GM12878 (cell line): ENCODE data around the gene NNAT. TPM values are rescaled to one million over a fixed set of nuclear protein-coding genes. Genes with fewer than 3 reads are reported as not detected.

ENCODE experiments used
- ATAC-seq: fragments of 200-7000 bp; cut with Tn5 transposase; 3 replicates; pipeline ENCODE4 v1.9.1; 2020; ENCODE audit warnings: mild to moderate bottlenecking, moderate library complexity
- BruUV-seq: library from RNA; stranded (reverse); fragments of 400-500 nt; replicated peaks from 2 replicates; lab custom pipeline; 2021; lab: Mats Ljungman, UMichigan
- CTCF ChIA-PET: fragments of 300-600 bp; sonication (Branson Sonifier 250); formaldehyde crosslinking; extraction: SDS; loops from one replicate; lab custom pipeline; 2021; ENCODE audit warnings: inconsistent platforms; lab: Yijun Ruan, JAX
- POLR2A ChIA-PET: fragments of 350-600 bp; formaldehyde crosslinking; extraction: SDS; loops from one replicate; lab custom pipeline; 2021; ENCODE audit warnings: inconsistent platforms; lab: Charles Lee
- RAD21 ChIA-PET: fragments of 300-600 bp; sonication (Branson Sonifier 250); formaldehyde crosslinking; loops from one replicate; lab custom pipeline; 2023; ENCODE audit warnings: antibody characterized with exemption; ENCODE audit not compliant: unreplicated experiment; lab: Charles Lee
- SMC1A ChIA-PET: fragments of 300-600 bp; sonication (Branson Sonifier 250); formaldehyde crosslinking; loops from one replicate; lab custom pipeline; 2023; ENCODE audit not compliant: unreplicated experiment, uncharacterized antibody; lab: Charles Lee
- DNase-seq: peaks from one replicate; pipeline ENCODE4 v3.0.0-alpha.2; 2011; ENCODE audit warnings: low read depth, low spot score
- FAIRE-seq: peaks from 3 replicates; lab custom pipeline; 2011; peaks lifted over from hg19 to GRCh38; lab: Jason Lieb, UNC
- H2AFZ ChIP-seq: 2 replicates; pipeline ENCODE4 v1.6.0; 2011; ENCODE audit warnings: low read depth, low read length, control low read depth; ENCODE audit not compliant: control insufficient read depth
- H3K27ac ChIP-seq: 2 replicates; pipeline ENCODE4 v1.5.1; 2011; ENCODE audit warnings: control low read depth; ENCODE audit not compliant: control insufficient read depth, insufficient read depth
- H3K27me3 ChIP-seq, 2 experiments: replicated peaks in 1 of 2; 2 replicates each; pipeline versions ENCODE4 v1.6.0 to v1.6.1; 2011; ENCODE audit warnings: low read length in 1 of 2; ENCODE audit not compliant: control insufficient read depth in 2 of 2, insufficient read depth in 2 of 2
- H3K36me3 ChIP-seq, 2 experiments: 2 replicates each; pipeline ENCODE4 v1.5.1; 2011; ENCODE audit warnings: low read length in 1 of 2; ENCODE audit not compliant: control insufficient read depth in 2 of 2, insufficient read depth in 2 of 2
- H3K4me1 ChIP-seq: 2 replicates; pipeline ENCODE4 v1.6.1; 2011; ENCODE audit warnings: mild to moderate bottlenecking, low read length, moderate library complexity, mixed read lengths; ENCODE audit not compliant: control insufficient read depth, insufficient read depth
- H3K4me2 ChIP-seq: 2 replicates; pipeline ENCODE4 v1.6.0; 2011; ENCODE audit warnings: control low read depth; ENCODE audit not compliant: control insufficient read depth, insufficient read depth
- H3K4me3 ChIP-seq: fragments of 200-600 bp; sonication (generic); 2 replicates; pipeline ENCODE4 v1.5.1; 2016
- H3K79me2 ChIP-seq: 2 replicates; pipeline ENCODE4 v1.6.0; 2011; ENCODE audit warnings: low read length; ENCODE audit not compliant: control insufficient read depth, insufficient read depth
- H3K9ac ChIP-seq: 2 replicates; pipeline ENCODE4 v1.8.0; 2011; ENCODE audit warnings: low read length, control low read depth, mixed read lengths; ENCODE audit not compliant: control insufficient read depth, insufficient read depth
- H3K9me3 ChIP-seq: replicated peaks from 3 replicates; pipeline ENCODE4 v1.5.1; 2011; ENCODE audit warnings: mild to moderate bottlenecking, low read length; ENCODE audit not compliant: control insufficient read depth, insufficient read depth
- H4K20me1 ChIP-seq: 2 replicates; pipeline ENCODE4 v1.6.0; 2011; ENCODE audit not compliant: control insufficient read depth, insufficient read depth
- GATAD2B ChIP-seq: fragments of 450-650 bp; conservative IDR thresholded peaks from 2 replicates; pipeline ENCODE4 v1.6.1; 2017; ENCODE audit warnings: low read depth, mild to moderate bottlenecking, moderate library complexity
- KDM1A ChIP-seq: fragments of 200-600 bp; sonication (generic); IDR thresholded peaks from 2 replicates; pipeline ENCODE4 v1.6.1; 2016; ENCODE audit warnings: borderline replicate concordance
- POU2F2 ChIP-seq: IDR thresholded peaks from 3 replicates; pipeline ENCODE4 v1.6.1; 2011; ENCODE audit warnings: low read depth, mild to moderate bottlenecking, low read length, borderline replicate concordance
- SIN3A ChIP-seq: IDR thresholded peaks from 2 replicates; pipeline ENCODE4 v1.6.1; 2012; ENCODE audit warnings: low read depth, low read length, improper control_type of control experiment
- ZNF384 ChIP-seq: IDR thresholded peaks from 2 replicates; pipeline ENCODE4 v1.6.1; 2012; ENCODE audit warnings: low read depth, mild to moderate bottlenecking, low read length, improper control_type of control experiment, borderline replicate concordance
- ZSCAN29 ChIP-seq: fragments of 450-650 bp; IDR thresholded peaks from 2 replicates; pipeline ENCODE4 v1.6.1; 2017; ENCODE audit warnings: mild to moderate bottlenecking, moderate library complexity
- WGBS: methylation state at CpG from one replicate; pipeline ENCODE4 v1.1.6; 2016; ENCODE audit warnings: low lambda C conversion rate; ENCODE audit not compliant: insufficient replicate concordance, insufficient coverage; ENCODE audit errors: missing lambda C conversion rate; 5-methylcytosine and 5-hydroxymethylcytosine counted together
- in situ Hi-C: fragments of 300-500 bp; cut with MboI; formaldehyde crosslinking; loops from 9 replicates; pipeline ENCODE4 v1.14.3; 2018; ENCODE audit warnings: mixed read lengths
- intact Hi-C: fragments of 100-400 bp; cut with micrococcal nuclease; formaldehyde crosslinking; loops from one replicate; pipeline ENCODE4 v1.14.2; 2022; ENCODE audit not compliant: unreplicated experiment
- polyA plus RNA-seq, 11 experiments: library from polyadenylated mRNA; depleted of rRNA in 4 of 11; unstranded in 6 of 11; stranded (reverse) in 5 of 11; fragments of >200 nt; fragmentation: Nextera tagmentation in 4 of 11; fragmentation: Illumina TruSeq in 1 of 11; extraction: Ambion mirVana in 4 of 11; extraction: Trizol in 1 of 11; gene quantifications; 1 replicate in 1 of 11; 2 replicates in 10 of 11; pipeline versions ENCODE4 v1.2.1 to v1.2.3, GENCODE V29; 2011 to 2016; ENCODE audit warnings: inconsistent platforms in 2 of 11, missing spikeins in 2 of 11, low read depth in 1 of 11
- total RNA-seq, 4 experiments: library from RNA; depleted of rRNA in 3 of 4; stranded (reverse); fragments of >200 nt in 3 of 4; fragmentation: Illumina TruSeq in 1 of 4; extraction: Trizol in 1 of 4; gene quantifications; 2 replicates each; pipeline versions ENCODE4 v1.2.1 to v1.2.3, GENCODE V29; 2013 to 2021

The NNAT gene
- total and polyA plus RNA-seq, 10 of the 15 experiments (the other 5 are each of a cell fraction or from before 2014, with no cell fraction given): 0.22 to 0.99 (median 0.42) TPM; not detected in 7

DNA sequence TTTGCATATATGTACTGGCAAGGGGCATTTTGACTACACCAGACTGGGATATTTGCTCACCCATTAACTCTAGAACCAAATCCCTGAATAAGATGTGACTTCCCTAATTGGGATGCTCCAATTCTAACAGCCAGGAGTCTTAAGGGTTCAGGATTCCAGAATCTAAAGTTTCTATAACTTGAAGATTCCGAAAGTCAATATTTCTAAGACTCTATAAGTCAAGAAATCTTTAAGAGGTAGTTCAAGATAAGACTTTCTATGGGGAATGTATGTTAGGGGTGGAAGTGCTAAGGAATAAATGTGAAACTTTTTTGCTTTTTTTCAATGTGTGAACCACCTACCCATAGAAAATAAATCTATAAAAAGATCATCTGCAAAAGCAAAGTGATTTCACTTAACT is 49.4 kb downstream of the NNAT start:
- 25% methylated on average over 1 of the region's 1 CpG for WGBS
- ChIA-PET RAD21 (no interaction called here), CTCF (interaction anchor here (0.6 kb wide), 1 partner anchor 40 kb away, joined by 3 read pairs; no protein-coding TSS in a partner anchor), POLR2A (no interaction called here), SMC1A (no interaction called here)
- no peaks in the 10 kb centered on the region for H3K9me3 ChIP-seq
- H3K36me3 ChIP-seq: no peaks in the 10 kb centered on the region
- no peaks in the 10 kb centered on the region for H4K20me1 ChIP-seq
- H3K4me3 ChIP-seq: no peak overlapping the region
- H3K79me2 ChIP-seq: no peaks in the 10 kb centered on the region
- FAIRE-seq (no peak), DNase-seq (no peak), ATAC-seq (no peak)
- intact Hi-C loops (no loop called here), in situ Hi-C loops (no loop called here)
- H3K4me1 ChIP-seq: no peaks in the 10 kb centered on the region
- no peak overlapping the region for H3K27ac ChIP-seq
- H2AFZ ChIP-seq: no peak overlapping the region
- H3K4me2 ChIP-seq: no peak overlapping the region
- peaks cover 1 to 2% of the 10 kb centered on the region in 2 experiments; a peak in 3 of 4 replicates for H3K27me3 ChIP-seq
- BruUV-seq: no TSS peak
- H3K9ac ChIP-seq: no peak overlapping the region
- no peak for TF ChIP-seq GATAD2B

DNA sequence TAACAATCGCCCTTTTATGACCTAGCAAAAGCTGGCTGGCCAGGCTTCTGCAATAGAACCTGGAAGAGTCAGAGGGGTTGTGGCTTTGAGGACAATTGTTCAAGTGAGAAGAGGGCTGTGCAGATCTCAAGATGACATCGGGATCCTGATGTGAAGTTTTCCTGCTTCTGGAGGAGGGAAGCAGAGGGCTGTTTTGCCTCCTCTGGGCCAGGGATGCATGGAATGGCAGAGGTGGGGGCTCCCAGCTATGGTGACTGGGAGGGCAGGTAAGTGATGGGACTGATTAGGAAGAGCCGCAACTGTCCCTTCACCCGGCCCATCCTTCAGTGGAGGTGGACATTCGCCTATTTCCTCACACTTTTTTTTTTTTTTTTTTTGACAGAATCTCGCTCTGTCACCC is 50.0 kb downstream of the NNAT start:
- Histone ChIP-seq H3K4me3 (no peak overlapping the region), H4K20me1 (no peaks in the 10 kb centered on the region), H3K36me3 (no peaks in the 10 kb centered on the region), H3K4me2 (no peak overlapping the region), H3K79me2 (no peaks in the 10 kb centered on the region), H2AFZ (no peak overlapping the region), H3K4me1 (peaks cover 3% of the 10 kb centered on the region), H3K9me3 (no peaks in the 10 kb centered on the region), H3K27ac (no peak overlapping the region), H3K27me3 (peaks cover 0 to 2% of the 10 kb centered on the region in 2 experiments; a peak in 2 of 4 replicates), H3K9ac (no peak overlapping the region)
- intact Hi-C loops: no loop called here
- no peak for TF ChIP-seq ZNF384
- no peak for TF ChIP-seq SIN3A
- TF ChIP-seq KDM1A: no peak
- TF ChIP-seq POU2F2: no peak
- TF ChIP-seq ZSCAN29: no peak
- ATAC-seq (no peak), FAIRE-seq (no peak), DNase-seq (no peak)
- 35% methylated on average over 5 of the region's 6 CpGs for WGBS
- BruUV-seq: no TSS peak
- CTCF ChIA-PET: no interaction called here
- in situ Hi-C loops: no loop called here
- POLR2A ChIA-PET: no interaction called here
- RAD21 ChIA-PET: no interaction called here
- SMC1A ChIA-PET: no interaction called here

Other genes with a start within 250 kb of the NNAT start
- 8.6 and 12.2 TPM in 2 replicates for gene MANBAL, start 231.6 kb upstream of the NNAT start, total RNA-seq (2014; rRNA removed)
- gene MANBAL, start 231.6 kb upstream of the NNAT start, total RNA-seq (2014; rRNA removed; fragmentation: Illumina TruSeq; extraction: Trizol): 15.0 and 15.6 TPM in 2 replicates
- gene MANBAL, start 231.6 kb upstream of the NNAT start, total RNA-seq (2021): 18.9 TPM in 2 replicates
- gene MANBAL, start 231.6 kb upstream of the NNAT start, polyA plus RNA-seq (2011; rRNA removed): 25.1 and 39.0 TPM in 2 replicates
- gene MANBAL, start 231.6 kb upstream of the NNAT start, polyA plus RNA-seq (2014; fragmentation: Illumina TruSeq; extraction: Trizol): 20.2 and 30.7 TPM in 2 replicates
- gene MANBAL, start 231.6 kb upstream of the NNAT start, polyA plus RNA-seq (2014; fragmentation: Nextera tagmentation; extraction: Ambion mirVana): 10 to 100 TPM; 13.7 to 15.6 TPM
- 33.7 and 36.4 TPM in 2 replicates for gene MANBAL, start 231.6 kb upstream of the NNAT start, polyA plus RNA-seq (2014; rRNA removed)
- 10 to 100 TPM; 40.8 to 45.6 TPM for gene MANBAL, start 231.6 kb upstream of the NNAT start, polyA plus RNA-seq (2016; fragmentation: Nextera tagmentation; extraction: Ambion mirVana)
- gene SRC, start 175.1 kb upstream of the NNAT start, total RNA-seq (2014; rRNA removed): 22.1 and 27.4 TPM in 2 replicates
- gene SRC, start 175.1 kb upstream of the NNAT start, total RNA-seq (2014; rRNA removed; fragmentation: Illumina TruSeq; extraction: Trizol): 19.3 and 20.0 TPM in 2 replicates
- gene SRC, start 175.1 kb upstream of the NNAT start, total RNA-seq (2021): 63.5 and 71.3 TPM in 2 replicates
- 18.4 and 32.0 TPM in 2 replicates for gene SRC, start 175.1 kb upstream of the NNAT start, polyA plus RNA-seq (2011; rRNA removed)
- 20.3 and 33.1 TPM in 2 replicates for gene SRC, start 175.1 kb upstream of the NNAT start, polyA plus RNA-seq (2014; fragmentation: Illumina TruSeq; extraction: Trizol)
- gene SRC, start 175.1 kb upstream of the NNAT start, polyA plus RNA-seq (2014; fragmentation: Nextera tagmentation; extraction: Ambion mirVana): under 1 TPM; 0.60 to 0.85 TPM
- 47.1 and 61.4 TPM in 2 replicates for gene SRC, start 175.1 kb upstream of the NNAT start, polyA plus RNA-seq (2014; rRNA removed)
- 10 to 100 TPM; 26.9 TPM for gene SRC, start 175.1 kb upstream of the NNAT start, polyA plus RNA-seq (2016; fragmentation: Nextera tagmentation; extraction: Ambion mirVana)
- gene BLCAP, start 6.6 kb downstream of the NNAT start, total RNA-seq (2014; rRNA removed): 37.2 and 39.1 TPM in 2 replicates
- 29.4 and 30.0 TPM in 2 replicates for gene BLCAP, start 6.6 kb downstream of the NNAT start, total RNA-seq (2014; rRNA removed; fragmentation: Illumina TruSeq; extraction: Trizol)
- 42.0 and 51.2 TPM in 2 replicates for gene BLCAP, start 6.6 kb downstream of the NNAT start, total RNA-seq (2021)
- gene BLCAP, start 6.6 kb downstream of the NNAT start, polyA plus RNA-seq (2011; rRNA removed): 54.7 and 58.9 TPM in 2 replicates
- 44.1 and 44.3 TPM in 2 replicates for gene BLCAP, start 6.6 kb downstream of the NNAT start, polyA plus RNA-seq (2014; fragmentation: Illumina TruSeq; extraction: Trizol)
- 10 to 100 TPM; 24.6 to 37.7 TPM for gene BLCAP, start 6.6 kb downstream of the NNAT start, polyA plus RNA-seq (2014; fragmentation: Nextera tagmentation; extraction: Ambion mirVana)
- 48.9 and 50.6 TPM in 2 replicates for gene BLCAP, start 6.6 kb downstream of the NNAT start, polyA plus RNA-seq (2014; rRNA removed)
- gene BLCAP, start 6.6 kb downstream of the NNAT start, polyA plus RNA-seq (2016; fragmentation: Nextera tagmentation; extraction: Ambion mirVana): 10 to 100 TPM; 60.1 to 62.3 TPM
- 43.1 TPM in 2 replicates for gene CTNNBL1, start 172.8 kb downstream of the NNAT start, total RNA-seq (2014; rRNA removed)
- gene CTNNBL1, start 172.8 kb downstream of the NNAT start, total RNA-seq (2014; rRNA removed; fragmentation: Illumina TruSeq; extraction: Trizol): 63.3 and 64.7 TPM in 2 replicates
- gene CTNNBL1, start 172.8 kb downstream of the NNAT start, total RNA-seq (2021): 79.7 and 87.3 TPM in 2 replicates
- 37.8 and 46.2 TPM in 2 replicates for gene CTNNBL1, start 172.8 kb downstream of the NNAT start, polyA plus RNA-seq (2011; rRNA removed)
- gene CTNNBL1, start 172.8 kb downstream of the NNAT start, polyA plus RNA-seq (2014; fragmentation: Illumina TruSeq; extraction: Trizol): 69.6 and 82.7 TPM in 2 replicates
- 100 to 1,000 TPM in 1 of 2 experiments, 10 to 100 TPM in 1; 66.1 to 102 TPM for gene CTNNBL1, start 172.8 kb downstream of the NNAT start, polyA plus RNA-seq (2014; fragmentation: Nextera tagmentation; extraction: Ambion mirVana)
- gene CTNNBL1, start 172.8 kb downstream of the NNAT start, polyA plus RNA-seq (2014; rRNA removed): 59.9 and 62.8 TPM in 2 replicates
- 100 to 1,000 TPM; 102 TPM for gene CTNNBL1, start 172.8 kb downstream of the NNAT start, polyA plus RNA-seq (2016; fragmentation: Nextera tagmentation; extraction: Ambion mirVana)